ENCODE data around the gene OR51B4.
"Not testable (repeated sequence)": the region's sequence is repeated elsewhere in the genome, so short reads cannot be mapped to it uniquely, and the experiment has no call there.

The OR51B4 gene

GRCh38 chr11:5339771-5340322 lies 38.1 kb upstream of the OR51B4 start:
- Histone ChIP-seq H3K79me2 (ENCODE audit: insufficient read depth, low read length) (no peaks in the 10 kb centered on the region), H3K9me3 (ENCODE audit: low read length) (no peaks in the 10 kb centered on the region), H2AFZ (ENCODE audit: low read length) (no peak overlapping the region), H3K27ac (ENCODE audit: low read depth, low read length, poor library complexity, severe bottlenecking) (no peak overlapping the region), H3F3A (ENCODE audit: insufficient read depth, low read length) (no peaks in the 10 kb centered on the region), H3K9me2 (ENCODE audit: low read depth, low read length) (no peaks in the 10 kb centered on the region), H3K36me3 (ENCODE audit: insufficient read depth, low read length) (no peaks in the 10 kb centered on the region), H3K27me3 (ENCODE audit: insufficient read depth, low read length) (no peaks in the 10 kb centered on the region), H3K4me1 (ENCODE audit: insufficient read depth, low read length, severe bottlenecking) (no peaks in the 10 kb centered on the region), H3K4me3 (ENCODE audit: low read depth, low read length, poor library complexity, severe bottlenecking) (no peak overlapping the region), H3K9ac (ENCODE audit: low read length) (no peak overlapping the region), H4K20me1 (ENCODE audit: insufficient read depth, low read length) (no peaks in the 10 kb centered on the region), H3K4me2 (ENCODE audit: low read length) (no peak overlapping the region)
- TF ChIP-seq EZH2 (IDR thresholded peaks at IDR 0.05; ENCODE audit: borderline replicate concordance, low read length) (no peak), CTCF (IDR thresholded peaks at IDR 0.05; ENCODE audit: low read length) (no peak)

GRCh38 chr11:5337253-5337652 lies 35.5 kb upstream of the OR51B4 start:
- H3K9me2 ChIP-seq (ENCODE audit: low read depth, low read length); H3F3A ChIP-seq (ENCODE audit: insufficient read depth, low read length); H3K4me3 ChIP-seq (ENCODE audit: low read depth, low read length, poor library complexity, severe bottlenecking); H3K27me3 ChIP-seq (ENCODE audit: insufficient read depth, low read length); H3K9ac ChIP-seq (ENCODE audit: low read length); H3K4me2 ChIP-seq (ENCODE audit: low read length); H4K20me1 ChIP-seq (ENCODE audit: insufficient read depth, low read length); H3K79me2 ChIP-seq (ENCODE audit: insufficient read depth, low read length); H3K27ac ChIP-seq (ENCODE audit: low read depth, low read length, poor library complexity, severe bottlenecking); H3K36me3 ChIP-seq (ENCODE audit: insufficient read depth, low read length); H3K9me3 ChIP-seq (ENCODE audit: low read length); H3K4me1 ChIP-seq (ENCODE audit: insufficient read depth, low read length, severe bottlenecking); H2AFZ ChIP-seq (ENCODE audit: low read length): not testable (repeated sequence)

- Histone ChIP-seq H3K27me3 (ENCODE audit: insufficient read depth, low read length) (no peaks in the 10 kb centered on the region), H3K4me3 (ENCODE audit: low read depth, low read length, poor library complexity, severe bottlenecking) (no peak overlapping the region), H3K4me2 (ENCODE audit: low read length) (no peak overlapping the region), H3K9me3 (ENCODE audit: low read length) (no peaks in the 10 kb centered on the region), H3K4me1 (ENCODE audit: insufficient read depth, low read length, severe bottlenecking) (no peaks in the 10 kb centered on the region), H4K20me1 (ENCODE audit: insufficient read depth, low read length) (no peaks in the 10 kb centered on the region), H3F3A (ENCODE audit: insufficient read depth, low read length) (no peaks in the 10 kb centered on the region), H3K79me2 (ENCODE audit: insufficient read depth, low read length) (no peaks in the 10 kb centered on the region), H3K36me3 (ENCODE audit: insufficient read depth, low read length) (no peaks in the 10 kb centered on the region), H2AFZ (ENCODE audit: low read length) (no peak overlapping the region), H3K9ac (ENCODE audit: low read length) (no peak overlapping the region), H3K9me2 (ENCODE audit: low read depth, low read length) (no peaks in the 10 kb centered on the region), H3K27ac (ENCODE audit: low read depth, low read length, poor library complexity, severe bottlenecking) (no peak overlapping the region)
- TF ChIP-seq EZH2 (IDR thresholded peaks at IDR 0.05; ENCODE audit: borderline replicate concordance, low read length) (no peak), CTCF (IDR thresholded peaks at IDR 0.05; ENCODE audit: low read length) (no peak)
Measured at GRCh38 chr11:5336331-5336730, 34.6 kb upstream of the OR51B4 start.

GRCh38 chr11:5335170-5335569 lies 33.4 kb upstream of the OR51B4 start:
- H3K4me1 ChIP-seq (ENCODE audit: insufficient read depth, low read length, severe bottlenecking) = no peaks in the 10 kb centered on the region
- H3F3A ChIP-seq (ENCODE audit: insufficient read depth, low read length) = no peaks in the 10 kb centered on the region
- no peaks in the 10 kb centered on the region for H3K9me2 ChIP-seq (ENCODE audit: low read depth, low read length)
- no peak overlapping the region for H3K4me2 ChIP-seq (ENCODE audit: low read length)
- H3K4me3 ChIP-seq (ENCODE audit: low read depth, low read length, poor library complexity, severe bottlenecking) = no peak overlapping the region
- H3K79me2 ChIP-seq (ENCODE audit: insufficient read depth, low read length) = no peaks in the 10 kb centered on the region
- no peak for TF ChIP-seq CTCF (IDR thresholded peaks at IDR 0.05; ENCODE audit: low read length)
- TF ChIP-seq EZH2 (IDR thresholded peaks at IDR 0.05; ENCODE audit: borderline replicate concordance, low read length) = no peak
- H3K27ac ChIP-seq (ENCODE audit: low read depth, low read length, poor library complexity, severe bottlenecking) = no peak overlapping the region
- no peak overlapping the region for H3K9ac ChIP-seq (ENCODE audit: low read length)
- H3K9me3 ChIP-seq (ENCODE audit: low read length) = no peaks in the 10 kb centered on the region
- no peaks in the 10 kb centered on the region for H3K27me3 ChIP-seq (ENCODE audit: insufficient read depth, low read length)
- no peaks in the 10 kb centered on the region for H3K36me3 ChIP-seq (ENCODE audit: insufficient read depth, low read length)
- no peaks in the 10 kb centered on the region for H4K20me1 ChIP-seq (ENCODE audit: insufficient read depth, low read length)
- no peak overlapping the region for H2AFZ ChIP-seq (ENCODE audit: low read length)

Measured in OCI-LY1 (cell line).